OCI-LY3 (cell line): ENCODE results near the gene SOAT2.
A peak's percentile ranks its signal among the peaks of the same experiment; 100 is the strongest.

ENCODE experiments used
- H2AFZ ChIP-seq: fragments of 200-600, 300-600 bp; shearing (Covaris generic); 2 replicates; pipeline ENCODE4 v1.6.0; 2014; ENCODE audit warnings: antibody characterized with exemption, low read depth, low read length
- H3K27ac ChIP-seq: fragments of 200-600, 300-600 bp; sonication (generic); 2 replicates; pipeline ENCODE4 v1.5.1; 2014; ENCODE audit warnings: mild to moderate bottlenecking, low read length, moderate library complexity, mixed read lengths
- H3K27me3 ChIP-seq: fragments of 200-600, 300-600 bp; sonication (generic); 2 replicates; pipeline ENCODE4 v1.6.1; 2014; ENCODE audit warnings: low read depth, low read length, mixed read lengths
- H3K36me3 ChIP-seq: fragments of 200-600, 300-600 bp; sonication (generic); replicated peaks from 2 replicates; pipeline ENCODE3; 2014; ENCODE audit warnings: low read depth, low read length, mixed read lengths
- H3K4me1 ChIP-seq: fragments of 300-600, 200-600 bp; sonication (generic); 2 replicates; pipeline ENCODE4 v1.6.1; 2014; ENCODE audit warnings: low read length, mixed read lengths
- H3K4me2 ChIP-seq: fragments of 200-600, 300-600 bp; sonication (generic); 2 replicates; pipeline ENCODE4 v1.6.1; 2014; ENCODE audit warnings: low read length, mixed read lengths
- H3K4me3 ChIP-seq: fragments of 300-600, 200-600 bp; sonication (generic); 2 replicates; pipeline ENCODE4 v1.5.1; 2014; ENCODE audit warnings: antibody characterized with exemption, mild to moderate bottlenecking, low read length, moderate library complexity
- H3K79me2 ChIP-seq: fragments of 300-600, 200-600 bp; shearing (Covaris generic); 2 replicates; pipeline ENCODE4 v1.6.1; 2014; ENCODE audit warnings: mild to moderate bottlenecking, low read length, mixed read lengths
- H3K9ac ChIP-seq: fragments of 300-600, 200-600 bp; shearing (Covaris generic); 2 replicates; pipeline ENCODE4 v1.6.0; 2014; ENCODE audit warnings: mild to moderate bottlenecking, low read length, moderate library complexity
- H3K9me3 ChIP-seq: fragments of 200-600, 300-600 bp; shearing (Covaris generic); 2 replicates; pipeline ENCODE4 v1.6.1; 2014; ENCODE audit warnings: low read length, mixed read lengths; ENCODE audit not compliant: insufficient read depth
- H4K20me1 ChIP-seq: fragments of 200-600, 300-600 bp; sonication (generic); 2 replicates; pipeline ENCODE4 v1.6.1; 2016; ENCODE audit warnings: low read length, mixed read lengths; ENCODE audit not compliant: insufficient read depth
- CTCF ChIP-seq: fragments of 200-600, 300-600 bp; sonication (generic); IDR thresholded peaks from 2 replicates; pipeline ENCODE4 v1.5.1; 2014; ENCODE audit warnings: antibody characterized with exemption, low read length, low read depth
- EZH2phosphoT487 ChIP-seq: fragments of 200-600 bp; shearing (Covaris generic); IDR thresholded peaks from 2 replicates; pipeline ENCODE4 v1.6.1; 2018; ENCODE audit warnings: antibody characterized with exemption, mixed run types, low read depth

Gene SOAT2

GRCh38 chr12:53078425-53079225 lies 24.7 kb upstream of the SOAT2 start:
- no peaks in the 10 kb centered on the region for H3K9me3 ChIP-seq
- peak overlapping the region; percentile 85 for H3K4me2 ChIP-seq
- H3K27me3 ChIP-seq: peaks cover 5% of the 10 kb centered on the region
- H3K4me1 ChIP-seq: peaks cover 9% of the 10 kb centered on the region
- no peak for TF ChIP-seq EZH2phosphoT487
- no peak for TF ChIP-seq CTCF
- peaks cover 16% of the 10 kb centered on the region for H3K36me3 ChIP-seq
- peak overlapping the region; percentile 78 for H3K9ac ChIP-seq
- H3K79me2 ChIP-seq: 0 out of 2 replicates have a peak, but pooled peaks cover 6% of the 10 kb centered on the region
- peak overlapping the region; percentile 12; the same call in 1 of the 2 replicates for H2AFZ ChIP-seq
- peak overlapping the region; percentile 92 for H3K4me3 ChIP-seq
- peak overlapping the region; percentile 35 for H3K27ac ChIP-seq
- H4K20me1 ChIP-seq: no peaks in the 10 kb centered on the region

- Histone ChIP-seq H2AFZ (peak within 1 kb of the TSS; percentile 89), H3K79me2 (0 out of 2 replicates have a peak, but pooled peaks cover 6% of the 10 kb centered on the region), H3K9ac (peak within 1 kb of the TSS; percentile 88), H4K20me1 (no peaks in the 10 kb centered on the region), H3K4me2 (peak within 1 kb of the TSS; percentile 99), H3K4me1 (peaks cover 9% of the 10 kb centered on the region), H3K4me3 (peak within 1 kb of the TSS; percentile 92), H3K27me3 (peaks cover 5% of the 10 kb centered on the region), H3K9me3 (no peaks in the 10 kb centered on the region), H3K36me3 (peaks cover 11% of the 10 kb centered on the region), H3K27ac (peak within 1 kb of the TSS; percentile 35)
- no peak for TF ChIP-seq CTCF
- no peak for TF ChIP-seq EZH2phosphoT487
Observed at GRCh38 chr12:53079226-53080117, 23.8 kb upstream of the SOAT2 start, which contains the start of gene SPRYD3. SPRYD3 (minus strand) TSS chr12:53079390; CDS start chr12:53079333, 57 bp downstream.

- TF ChIP-seq CTCF (no peak), EZH2phosphoT487 (no peak)
- H2AFZ ChIP-seq: no peak overlapping the region
- H3K36me3 ChIP-seq: no peaks in the 10 kb centered on the region
- no peaks in the 10 kb centered on the region for H4K20me1 ChIP-seq
- no peak overlapping the region for H3K4me2 ChIP-seq
- no peaks in the 10 kb centered on the region for H3K9me3 ChIP-seq
- no peak overlapping the region for H3K9ac ChIP-seq
- peaks cover 18% of the 10 kb centered on the region for H3K27me3 ChIP-seq
- no peak overlapping the region for H3K27ac ChIP-seq
- H3K4me3 ChIP-seq: no peak overlapping the region
- H3K4me1 ChIP-seq: peaks cover 9% of the 10 kb centered on the region
- 0 out of 2 replicates have a peak, but pooled peaks cover 6% of the 10 kb centered on the region for H3K79me2 ChIP-seq
Observed at GRCh38 chr12:53082637-53083175, 20.6 kb upstream of the SOAT2 start.
